GM18519 (cell line): ENCODE results near the gene DLG2.
"Not testable (repeated sequence)": the region's sequence is repeated elsewhere in the genome, so short reads cannot be mapped to it uniquely, and the experiment has no call there.

Experiments
- ATAC-seq: cut with Tn5 transposase; IDR thresholded peaks from one replicate; pipeline ENCODE4 v1.9.1; 2021; ENCODE audit warnings: mild to moderate bottlenecking, moderate library complexity; ENCODE audit not compliant: unreplicated experiment, low FRiP score

The DLG2 gene

DNA sequence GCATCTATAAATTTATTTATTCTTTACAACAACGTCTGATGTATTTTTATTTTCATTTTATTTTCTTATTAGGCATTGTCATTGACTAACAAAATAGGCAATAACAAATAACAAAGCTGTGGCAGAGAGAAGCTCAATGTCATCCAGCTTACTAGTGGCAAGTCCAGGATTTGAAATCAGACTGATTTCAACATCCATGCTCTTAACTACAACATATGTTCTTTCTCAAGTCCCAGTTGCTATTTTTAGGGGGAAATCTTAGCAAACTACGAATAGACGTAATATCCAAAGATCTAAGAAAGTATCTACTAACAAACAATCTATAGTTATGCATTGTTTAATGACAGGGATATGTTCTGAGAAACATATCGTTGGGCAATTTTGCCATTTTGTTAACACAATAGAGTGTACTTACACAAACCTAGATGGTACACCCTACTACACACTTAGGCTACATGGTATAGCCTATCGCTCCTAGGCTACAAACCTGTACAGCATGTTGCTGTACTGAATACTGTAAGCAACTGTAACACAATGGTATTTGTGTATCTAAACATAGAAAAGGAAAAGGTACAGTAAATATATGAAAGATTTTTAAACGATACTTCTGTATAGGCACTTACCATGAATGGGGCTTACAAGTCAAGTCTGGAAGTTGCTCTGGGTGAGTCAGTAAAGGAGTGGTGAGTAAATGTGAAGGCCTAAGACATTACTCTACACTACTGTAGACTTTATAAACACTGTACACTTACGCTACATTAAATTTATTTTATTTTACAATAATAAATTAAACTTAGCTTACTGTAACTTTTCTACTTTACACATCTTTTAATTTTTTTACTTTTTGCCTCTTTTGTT lies 151.3 kb downstream of the DLG2 start:
- no peak for ATAC-seq

DNA sequence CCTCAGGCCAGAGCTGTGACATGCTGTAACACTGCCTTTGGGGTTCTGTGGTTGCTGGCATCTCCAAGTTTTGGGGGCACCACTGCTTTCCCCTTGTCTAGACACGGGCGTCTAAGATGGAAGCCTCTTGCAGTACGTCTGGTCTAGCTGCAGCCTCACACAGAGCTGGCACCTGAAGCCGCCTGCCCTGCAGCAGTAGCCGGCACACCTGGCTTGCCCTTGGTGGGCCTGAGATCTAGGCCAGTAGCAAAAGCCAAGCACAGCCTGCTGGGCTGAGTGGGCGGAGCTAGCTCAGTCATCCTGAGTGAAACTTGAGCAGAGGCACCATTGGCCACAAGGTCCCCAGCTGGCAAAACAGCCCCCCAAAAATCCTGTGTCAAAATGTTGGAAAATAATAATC lies 154.2 kb downstream of the DLG2 start:
- no peak for ATAC-seq

DNA sequence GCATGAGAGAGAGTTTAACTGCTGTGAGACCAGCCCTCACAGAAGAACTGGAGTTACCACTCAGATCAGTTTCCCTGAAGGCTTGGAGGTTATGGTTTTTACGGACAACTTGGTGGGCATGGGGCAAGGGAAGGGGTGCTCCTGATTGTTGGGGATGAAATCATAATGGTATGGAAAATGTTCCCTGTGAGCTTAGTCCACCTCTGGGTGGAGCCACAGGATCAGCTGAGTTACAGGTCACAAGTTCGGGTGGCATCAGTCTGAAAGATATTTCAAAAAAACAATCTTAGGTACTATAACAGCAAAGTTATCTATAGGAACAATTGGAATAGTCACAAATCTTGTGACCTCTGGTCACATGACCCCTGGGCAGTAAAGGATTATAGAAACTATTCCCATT lies 162.9 kb downstream of the DLG2 start:
- ATAC-seq: no peak

DNA sequence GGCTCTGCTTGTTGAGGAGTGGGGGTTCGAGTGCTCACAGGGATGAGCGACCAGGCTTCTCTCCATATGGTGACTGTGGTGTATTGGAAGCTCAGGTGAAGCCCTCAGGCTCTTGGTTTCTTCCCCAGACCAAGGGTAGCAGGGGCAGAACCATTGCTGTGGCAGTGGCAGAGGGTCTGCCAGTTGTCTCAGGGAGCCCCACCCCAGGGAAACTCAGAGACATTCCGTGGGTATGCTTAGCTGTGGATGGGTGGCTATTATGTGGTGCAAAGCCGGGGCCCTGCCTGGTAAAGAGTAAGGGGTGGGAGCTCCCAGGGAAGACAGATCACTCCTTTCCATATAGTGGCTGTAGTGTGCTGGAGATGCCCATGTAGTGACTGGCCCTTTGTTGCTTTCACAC lies 167.8 kb downstream of the DLG2 start:
- ATAC-seq: no peak

DNA sequence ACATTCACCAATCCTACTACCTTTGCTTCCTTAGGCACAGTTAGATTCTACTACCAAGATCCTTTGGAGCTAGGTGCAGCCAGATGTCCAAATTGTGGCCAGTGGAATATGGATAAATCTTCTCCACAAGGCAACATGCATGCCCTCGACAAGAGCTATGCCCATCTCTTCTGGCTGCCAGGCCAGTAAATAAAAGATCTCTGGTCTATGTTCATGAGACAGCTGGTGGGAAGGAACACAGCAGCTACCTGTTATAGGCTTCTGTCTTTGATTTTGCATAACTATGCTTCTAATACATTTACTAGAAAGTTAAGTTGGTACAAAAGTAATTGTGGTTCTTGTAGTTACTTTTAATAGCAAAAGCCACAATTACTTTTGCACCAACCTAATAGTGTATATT lies 182.7 kb downstream of the DLG2 start:
- no peak for ATAC-seq

DNA sequence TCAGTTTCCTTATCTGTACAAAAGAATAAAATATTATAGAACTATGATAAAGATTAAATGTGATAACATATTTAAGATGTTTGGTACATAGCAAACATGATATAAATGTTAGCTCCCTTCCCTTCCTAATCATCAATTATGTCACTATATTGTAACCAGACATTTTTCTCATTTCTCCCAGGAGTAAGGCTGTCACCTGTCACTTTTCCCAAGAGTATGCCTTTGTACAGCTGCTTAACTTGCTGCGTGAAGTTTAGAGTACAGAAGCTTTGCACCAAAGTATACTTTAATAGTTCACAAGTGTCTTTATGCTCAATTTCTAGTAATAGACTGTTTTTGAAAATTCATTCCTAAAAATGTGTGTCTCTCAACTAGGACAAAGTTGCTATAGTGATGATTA lies 186.9 kb downstream of the DLG2 start:
- no peak for ATAC-seq

DNA sequence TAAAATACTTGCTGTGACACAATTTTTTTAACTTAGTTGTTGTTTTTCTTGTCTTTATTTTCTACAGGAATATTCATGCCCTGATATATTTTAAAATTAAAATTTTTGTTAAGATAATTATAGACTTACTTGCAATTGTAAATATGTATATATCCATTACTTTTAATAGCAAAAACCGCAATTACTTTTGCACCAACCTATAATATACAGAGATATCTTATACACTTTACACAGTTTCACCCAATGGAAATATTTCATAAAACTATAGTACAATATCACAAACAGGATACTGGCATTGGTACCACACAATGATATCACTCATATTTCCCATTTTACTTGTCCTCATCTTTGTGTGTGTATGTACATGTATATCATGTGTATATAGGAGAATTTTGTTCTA lies 188.8 kb downstream of the DLG2 start:
- no peak for ATAC-seq

DNA sequence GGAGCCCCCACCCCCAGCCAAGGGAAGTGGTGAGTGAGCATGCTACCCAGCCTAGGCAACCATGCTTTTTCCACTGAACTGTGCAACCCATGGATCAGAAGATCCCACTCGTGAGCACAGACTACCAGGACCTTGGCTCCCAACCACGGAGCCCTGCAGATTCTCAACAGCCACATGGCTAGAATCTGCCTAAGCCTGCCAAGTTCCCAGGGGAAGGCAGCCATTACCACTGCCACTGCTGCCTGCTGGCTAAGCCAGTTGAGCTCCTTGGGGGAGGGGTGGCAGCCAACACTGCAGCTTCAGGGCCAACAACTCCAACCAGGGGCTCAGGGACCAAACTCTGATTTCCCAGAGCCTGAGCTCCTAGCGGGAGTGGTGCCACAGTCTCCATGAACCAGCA lies 195.8 kb downstream of the DLG2 start:
- no peak for ATAC-seq

DNA sequence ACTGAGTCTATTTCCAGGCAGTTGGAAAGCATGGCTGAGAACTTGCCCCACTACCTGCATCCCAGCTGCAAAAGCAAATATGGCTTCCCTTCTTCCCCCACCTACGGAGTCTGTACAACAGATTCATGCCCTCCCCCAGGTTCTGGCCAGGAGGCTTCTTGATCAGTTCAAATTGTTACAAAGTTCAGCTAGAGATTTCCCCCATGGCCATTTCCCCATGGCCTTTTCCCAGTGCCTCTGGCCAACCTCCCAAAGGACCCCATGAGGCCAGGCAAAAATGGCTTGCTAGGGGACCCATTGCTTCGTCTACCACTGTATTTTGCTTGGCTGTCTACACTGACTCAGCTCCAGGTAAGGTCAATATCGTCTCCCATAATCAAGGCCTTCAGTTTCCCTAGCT lies 203.3 kb downstream of the DLG2 start:
- no peak for ATAC-seq

DNA sequence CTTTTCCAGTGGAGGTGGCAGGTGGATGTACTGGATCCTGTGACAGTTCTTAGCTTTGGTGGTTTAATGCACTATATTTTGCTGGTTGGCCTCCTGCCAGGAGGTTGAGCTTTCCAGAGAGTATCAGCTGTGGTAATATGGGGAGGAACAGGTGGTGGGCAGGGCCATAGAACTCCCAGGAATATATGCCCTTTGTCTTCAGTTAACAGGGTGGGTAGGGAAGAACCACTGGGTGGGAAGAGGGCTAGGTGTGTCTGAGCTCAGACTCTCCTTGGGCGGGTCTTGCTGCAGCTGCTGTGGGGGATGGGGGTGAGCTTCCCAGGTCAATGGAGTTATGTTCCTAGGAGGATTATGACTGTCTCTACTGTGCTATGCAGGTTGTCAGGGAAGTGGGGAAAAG lies 203.8 kb downstream of the DLG2 start:
- no peak for ATAC-seq

DNA sequence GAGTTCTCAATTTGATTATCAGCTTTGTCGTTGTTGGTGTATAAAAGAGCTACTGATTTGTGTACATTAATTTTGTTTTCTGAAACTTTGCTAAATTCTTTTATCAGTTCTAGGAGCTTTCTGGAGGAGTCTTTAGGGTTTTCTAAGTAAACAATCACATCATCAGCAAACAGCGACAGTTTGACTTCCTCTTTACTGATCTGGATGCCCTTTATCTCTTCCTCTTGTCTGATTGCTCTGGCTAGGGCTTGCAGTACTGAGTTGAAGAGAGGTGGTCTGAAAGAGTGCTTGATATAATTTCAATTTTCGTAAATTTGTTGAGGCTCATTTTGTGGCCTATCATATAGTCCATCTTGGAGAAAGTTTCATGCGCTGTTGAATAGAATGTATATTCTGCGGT lies 213.0 kb downstream of the DLG2 start:
- no peak for ATAC-seq

DNA sequence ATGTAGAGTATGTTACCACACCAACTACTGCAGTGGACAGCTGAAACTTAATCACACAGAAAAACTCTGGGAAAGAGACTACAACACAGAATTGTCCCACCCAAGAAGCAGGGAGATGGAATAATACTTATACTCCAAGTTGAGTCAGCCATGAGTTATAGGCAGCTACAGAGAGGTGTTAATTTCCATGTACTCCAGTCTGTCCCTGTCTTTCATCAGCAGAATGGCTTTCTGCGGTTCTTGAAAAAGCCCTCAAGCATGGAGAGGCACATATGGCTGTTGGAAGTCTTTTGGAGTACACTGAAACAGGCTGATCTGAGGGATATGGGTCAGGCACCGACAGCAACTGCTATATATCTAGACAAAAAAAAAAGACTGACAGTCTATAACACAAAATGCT lies 219.5 kb downstream of the DLG2 start:
- ATAC-seq: no peak

DNA sequence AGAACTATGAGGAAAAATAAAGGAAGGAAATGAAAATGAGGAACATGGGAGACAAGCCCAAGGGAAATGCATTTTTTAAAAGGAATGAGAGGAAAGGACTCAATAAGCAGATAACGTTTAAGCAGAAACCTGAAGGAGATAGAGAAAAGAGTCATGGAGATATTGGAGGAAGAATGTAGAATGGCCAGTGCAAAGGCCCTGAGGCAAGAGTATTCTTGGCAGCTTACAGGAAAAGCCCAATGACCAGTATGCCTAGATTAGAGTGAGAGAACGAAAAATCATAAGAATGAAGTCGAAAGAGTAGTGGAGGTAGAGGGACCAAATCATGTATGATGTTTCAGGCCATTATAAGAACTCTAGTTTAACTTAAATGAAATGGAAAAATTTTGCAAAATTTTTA lies 220.3 kb downstream of the DLG2 start:
- no peak for ATAC-seq

DNA sequence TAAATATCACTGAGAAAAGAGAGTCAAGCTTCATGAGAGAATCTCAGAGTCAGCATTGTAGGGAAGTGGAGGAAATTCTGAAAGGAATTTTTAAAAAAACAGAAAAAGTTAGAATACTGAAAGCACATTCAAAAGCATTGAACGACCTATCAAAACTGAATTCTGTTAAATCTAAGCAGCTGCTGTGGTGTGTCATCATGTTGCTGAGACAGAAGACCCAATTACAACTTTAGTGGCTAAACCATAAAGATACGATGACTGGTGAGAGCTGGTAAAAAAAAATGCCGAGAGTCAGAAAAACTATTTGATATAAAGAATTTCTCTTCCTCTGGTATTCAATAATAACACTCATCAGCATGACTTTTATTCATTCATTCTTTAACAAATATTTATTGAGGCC lies 220.8 kb downstream of the DLG2 start:
- no peak for ATAC-seq

DNA sequence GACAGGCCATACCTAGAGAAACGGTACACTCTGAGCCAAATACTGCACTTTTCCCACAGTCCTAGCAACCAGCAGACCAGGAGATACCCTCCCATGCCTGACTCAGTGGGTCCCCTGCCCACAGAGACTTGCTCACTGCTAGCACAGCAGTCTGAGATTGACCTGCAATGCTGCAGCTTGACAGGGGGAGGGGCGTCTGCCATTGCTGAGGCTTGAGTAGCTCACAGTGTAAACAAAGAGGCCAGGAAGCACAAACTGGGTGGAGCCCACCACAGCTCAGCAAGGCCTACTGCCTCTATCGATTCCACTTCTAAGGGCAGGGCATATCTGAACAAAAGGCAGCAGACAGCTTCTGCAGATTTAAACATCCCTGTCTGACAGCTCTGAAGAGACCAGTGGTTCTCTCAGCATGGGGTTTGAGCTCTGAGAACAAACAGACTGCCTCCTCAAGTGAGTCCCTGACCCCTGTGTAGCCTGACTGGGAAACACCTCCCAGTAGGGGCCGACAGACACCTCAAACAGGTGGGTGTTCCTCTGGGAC lies 231.6 kb downstream of the DLG2 start:
- not testable (repeated sequence) for ATAC-seq

DNA sequence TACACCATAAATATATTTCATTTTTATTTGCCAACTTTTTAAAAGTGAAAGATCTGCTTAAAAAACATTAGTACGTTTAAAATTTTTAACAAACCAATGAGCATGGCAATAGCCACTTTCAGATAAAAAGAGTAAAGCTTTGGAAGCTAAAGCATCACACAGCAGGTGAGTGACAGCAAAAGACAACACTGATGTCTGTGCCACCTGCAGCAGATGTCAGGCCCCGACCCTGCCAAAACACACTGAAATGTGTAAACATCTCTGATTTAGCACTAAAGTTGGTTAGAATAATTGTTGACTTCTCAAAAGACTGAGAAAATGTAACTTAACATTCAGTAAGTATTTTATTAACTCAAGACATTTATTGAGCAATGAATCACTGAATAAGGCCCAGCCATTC lies 232.9 kb downstream of the DLG2 start:
- ATAC-seq: no peak

DNA sequence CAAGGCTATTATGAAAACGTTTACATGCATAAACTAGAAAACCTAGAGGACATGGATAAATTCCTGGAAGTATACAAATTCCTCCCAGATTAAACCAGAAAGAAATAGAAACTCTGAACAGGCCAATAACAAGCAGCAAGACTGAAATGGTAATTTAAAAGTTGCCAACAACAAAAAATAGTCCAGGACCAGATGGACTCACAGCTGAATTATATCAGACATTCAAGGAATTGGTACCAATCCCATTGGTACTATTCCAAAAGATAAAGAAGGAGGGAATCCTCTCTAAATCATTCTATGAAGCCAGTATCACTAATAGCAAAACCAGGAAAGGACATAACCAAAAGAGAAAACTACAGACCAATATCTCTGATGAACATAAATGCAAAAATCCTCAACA lies 236.0 kb downstream of the DLG2 start:
- ATAC-seq: no peak

DNA sequence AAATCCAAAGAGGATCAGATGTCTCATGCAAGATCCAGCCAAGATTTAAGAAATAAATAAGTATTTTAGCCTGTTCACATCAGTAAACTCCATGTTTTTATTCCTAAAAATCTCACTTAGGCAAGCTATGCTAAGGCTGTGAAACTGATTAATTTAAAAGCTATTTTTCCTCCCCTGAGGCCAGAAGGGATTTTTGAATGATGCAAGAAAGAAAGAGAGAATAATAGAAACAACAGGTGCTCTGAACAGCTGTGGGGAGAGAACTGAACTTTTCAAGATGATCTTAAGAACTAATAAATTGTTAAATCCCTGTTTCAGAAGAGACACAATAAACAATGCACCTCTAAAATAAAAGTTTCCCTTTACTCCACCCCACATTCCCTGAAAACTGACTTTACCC lies 241.6 kb downstream of the DLG2 start:
- ATAC-seq: no peak

DNA sequence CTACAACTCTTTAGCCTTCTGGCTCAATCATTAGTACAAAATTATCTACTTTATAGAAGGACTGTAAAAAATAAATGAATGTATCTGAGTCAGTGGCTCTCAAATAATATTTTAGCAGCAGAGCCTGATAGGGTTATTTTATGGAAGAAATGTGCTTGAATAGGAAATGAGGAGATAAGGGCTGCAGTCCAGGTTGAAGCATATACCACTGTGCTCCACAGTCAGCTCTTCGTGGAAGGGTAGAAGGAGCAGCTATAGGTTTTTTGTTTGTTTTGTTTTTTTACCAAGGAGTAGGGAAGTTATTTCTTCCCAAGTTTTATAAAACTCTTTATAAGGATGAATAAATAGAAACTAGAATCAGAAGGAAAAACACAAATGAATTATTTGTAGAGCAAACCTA lies 242.0 kb downstream of the DLG2 start:
- ATAC-seq: no peak

DNA sequence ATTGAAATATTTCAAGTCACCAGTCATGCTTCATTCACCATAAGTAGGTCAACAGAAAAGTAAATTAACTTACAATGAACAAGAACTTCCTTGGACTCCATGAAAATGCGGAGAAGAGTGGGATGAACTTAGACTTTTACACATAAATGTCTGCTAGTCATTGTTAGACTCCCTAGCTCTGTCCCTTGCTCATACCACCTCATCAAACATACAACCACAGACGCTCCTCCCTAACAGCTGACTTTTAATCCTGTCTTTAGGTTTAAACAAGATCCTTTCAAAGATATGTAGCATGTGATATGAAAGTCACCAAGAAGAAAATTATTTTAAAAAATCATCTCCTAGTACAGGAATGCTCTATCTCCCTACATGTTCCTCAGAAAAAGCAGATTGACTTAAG lies 248.1 kb downstream of the DLG2 start:
- ATAC-seq: no peak

DNA sequence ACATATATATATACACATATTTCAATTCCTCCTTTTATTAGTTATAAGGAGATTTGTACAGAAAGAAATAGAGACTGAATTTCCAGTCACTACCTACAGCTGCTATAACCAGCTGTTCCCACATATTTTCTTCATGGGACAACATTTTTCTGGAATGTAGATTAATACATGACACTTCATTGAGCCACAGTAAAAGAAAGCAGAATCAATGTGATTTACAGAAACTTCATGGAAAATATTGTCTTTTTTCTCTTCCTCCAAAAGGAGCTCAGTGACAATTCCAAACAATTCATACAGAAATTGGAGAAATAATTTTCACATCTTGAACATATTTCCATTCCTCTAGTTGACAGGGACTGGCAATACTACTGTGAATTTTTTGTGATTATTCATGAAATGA lies 249.2 kb downstream of the DLG2 start:
- no peak for ATAC-seq

DNA sequence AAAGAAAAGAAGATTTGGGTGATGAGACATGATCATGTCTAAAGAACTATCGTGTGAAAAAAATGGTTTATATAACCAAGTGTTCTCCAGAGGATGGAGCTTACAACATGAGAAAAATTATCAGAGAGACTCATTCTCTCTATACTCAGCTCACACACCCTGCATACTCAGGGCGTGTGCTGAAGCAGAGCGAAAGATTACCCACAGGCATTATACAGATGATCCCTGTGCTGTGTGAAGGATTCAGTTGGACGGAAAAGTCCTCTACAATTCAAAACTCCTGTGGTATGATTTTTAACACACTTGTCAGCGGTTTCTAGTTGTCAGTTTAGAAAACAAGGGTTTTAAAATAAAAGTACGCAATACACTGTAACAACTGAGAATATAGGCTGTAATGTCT lies 267.3 kb downstream of the DLG2 start:
- ATAC-seq: no peak

DNA sequence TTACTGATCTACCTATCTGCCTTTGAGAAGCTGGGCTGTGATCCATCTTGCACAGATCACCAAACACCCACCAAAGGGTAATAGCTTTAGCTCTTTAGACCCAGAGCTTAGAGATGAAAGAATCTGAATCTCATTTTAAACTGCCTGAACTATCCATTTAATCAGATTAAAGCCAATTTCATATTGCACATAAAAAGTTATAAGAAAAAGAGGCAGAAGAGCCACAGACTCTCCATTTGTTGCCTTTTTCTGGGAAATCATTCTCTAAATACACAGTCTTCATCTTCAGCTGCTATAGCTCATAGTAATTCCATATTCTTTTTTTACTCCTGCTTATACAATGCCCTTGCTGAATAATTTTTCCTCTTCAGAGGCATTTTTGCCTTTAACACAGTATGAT lies 271.2 kb downstream of the DLG2 start:
- ATAC-seq: no peak
